GM12892 (cell line): ENCODE data around the gene SHTN1.

Experiments used
- DNase-seq: peaks from one replicate; pipeline ENCODE4 v3.0.0; 2011; ENCODE audit not compliant: insufficient read length
- FAIRE-seq: peaks from 2 replicates; lab custom pipeline; 2011; peaks lifted over from hg19 to GRCh38; lab: Jason Lieb, UNC
- POLR2A ChIP-seq: IDR thresholded peaks from 2 replicates; pipeline ENCODE4 v1.6.1; 2011; ENCODE audit warnings: low read depth, low read length, control low read depth
- POLR2AphosphoS5 ChIP-seq: IDR thresholded peaks from 2 replicates; pipeline ENCODE4 v1.6.1; 2011; ENCODE audit warnings: low read depth, low read length, control low read depth
- TAF1 ChIP-seq: IDR thresholded peaks from 2 replicates; pipeline ENCODE4 v1.6.1; 2011; ENCODE audit warnings: low read depth, mild to moderate bottlenecking, control low read depth, low read length, borderline replicate concordance

Gene SHTN1

DNA sequence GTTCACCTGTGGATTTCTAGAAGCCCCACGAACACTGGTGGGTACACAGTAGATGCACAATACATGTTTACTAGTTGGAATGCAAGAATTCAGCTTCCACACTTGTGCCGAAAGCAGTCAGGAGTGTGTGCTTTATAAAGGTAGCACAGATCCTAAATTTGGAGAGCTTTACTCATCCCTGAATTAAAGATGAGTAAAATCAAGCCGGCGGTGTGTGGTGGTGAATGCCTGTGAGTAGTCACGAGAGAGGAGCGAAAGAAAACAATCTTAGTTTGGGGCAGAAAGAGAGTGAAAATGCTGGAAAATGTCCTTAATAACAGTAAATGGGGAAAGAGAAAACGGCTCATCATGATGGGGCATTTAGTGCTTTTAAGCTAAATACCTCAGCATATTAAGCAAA is 169.3 kb downstream of the SHTN1 start:
- TF ChIP-seq POLR2AphosphoS5 (no peak), TAF1 (no peak), POLR2A (no peak)
- FAIRE-seq, result no peak
- DNase-seq, result no peak

DNA sequence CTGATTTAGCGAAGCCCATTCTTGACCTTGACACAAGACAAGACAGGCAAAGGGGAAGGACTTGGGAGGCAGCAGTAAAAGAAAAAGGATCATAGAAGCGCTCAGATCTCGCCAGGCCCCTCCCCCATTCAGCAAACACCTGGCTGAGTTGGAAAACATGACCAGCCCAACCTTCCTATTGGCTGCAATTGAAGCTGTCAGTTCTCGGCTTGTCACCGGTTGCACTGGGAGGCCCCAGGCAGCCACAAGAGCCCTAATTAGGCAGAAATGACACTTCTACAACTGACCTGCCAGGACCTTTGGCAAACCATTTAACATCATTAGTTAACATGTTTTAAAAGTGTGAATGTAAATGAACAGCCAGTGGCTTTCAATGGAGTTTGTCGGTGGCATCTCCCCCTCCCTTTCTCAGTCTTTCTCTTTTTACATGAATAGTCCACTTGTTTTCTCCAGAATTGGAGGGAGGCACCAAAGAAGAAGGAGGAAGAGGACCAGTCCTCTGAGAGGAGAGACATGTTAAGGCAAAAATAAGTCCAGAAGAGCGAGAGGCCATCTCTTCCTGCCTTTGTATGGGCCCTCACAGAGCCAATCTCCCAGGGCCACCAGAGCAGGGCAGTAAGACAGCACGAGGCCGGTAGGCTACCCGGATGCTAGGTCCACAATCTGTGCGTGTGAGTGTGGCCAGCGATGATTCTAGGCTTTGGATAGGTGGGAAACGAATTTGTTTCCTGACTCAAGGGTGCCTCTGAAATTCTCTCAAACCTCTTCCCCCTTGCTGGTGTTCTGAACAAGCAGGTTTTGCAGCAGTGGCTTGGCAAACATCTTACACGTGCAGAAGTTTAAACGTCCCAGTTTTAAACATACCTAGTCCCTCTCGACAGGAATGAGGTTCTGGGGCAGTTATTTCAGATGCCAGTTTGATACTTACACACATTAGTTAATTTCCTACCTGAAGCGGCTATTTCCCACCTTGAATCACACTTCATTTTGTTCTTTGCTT is 170.7 kb downstream of the SHTN1 start:
- DNase-seq, result no peak
- no peak for TF ChIP-seq POLR2A
- FAIRE-seq, result no peak

DNA sequence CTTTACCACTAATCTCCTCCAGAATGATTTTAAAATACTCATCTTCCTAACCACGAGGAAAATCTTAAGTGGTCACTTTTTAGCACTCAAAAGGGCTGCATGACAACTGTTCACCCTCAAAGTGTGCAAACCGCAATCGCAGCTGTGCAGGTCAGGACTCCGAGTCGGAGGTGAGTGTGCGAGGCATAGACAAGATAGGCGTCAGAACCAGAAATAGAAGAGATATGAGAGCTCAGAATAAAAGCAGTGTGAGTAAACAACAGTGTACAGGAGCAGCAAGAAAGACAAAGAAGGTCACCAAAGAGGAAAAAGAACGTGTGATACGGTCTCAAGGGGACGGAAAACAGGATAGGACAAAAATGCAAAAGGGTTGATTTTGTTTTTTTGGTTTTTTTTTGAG is 173.2 kb downstream of the SHTN1 start:
- DNase-seq (no peak), FAIRE-seq (no peak)
- TF ChIP-seq POLR2AphosphoS5, result no peak
- no peak for TF ChIP-seq POLR2A
- TF ChIP-seq TAF1, result no peak
